ENCODE data around the gene SLC25A26.
"Not testable (repeated sequence)": the region's sequence is repeated elsewhere in the genome, so short reads cannot be mapped to it uniquely, and the experiment has no call there.

Gene SLC25A26

GRCh38 chr3:66269411-66269810 is 48.6 kb downstream of the SLC25A26 start:
- no peak for DNase-seq (ENCODE audit: low read depth in 2 of 2)

- no peak for DNase-seq (ENCODE audit: low read depth in 2 of 2)
These were observed 49.5 kb downstream of the SLC25A26 start for GRCh38 chr3:66270288-66270687.

DNA sequence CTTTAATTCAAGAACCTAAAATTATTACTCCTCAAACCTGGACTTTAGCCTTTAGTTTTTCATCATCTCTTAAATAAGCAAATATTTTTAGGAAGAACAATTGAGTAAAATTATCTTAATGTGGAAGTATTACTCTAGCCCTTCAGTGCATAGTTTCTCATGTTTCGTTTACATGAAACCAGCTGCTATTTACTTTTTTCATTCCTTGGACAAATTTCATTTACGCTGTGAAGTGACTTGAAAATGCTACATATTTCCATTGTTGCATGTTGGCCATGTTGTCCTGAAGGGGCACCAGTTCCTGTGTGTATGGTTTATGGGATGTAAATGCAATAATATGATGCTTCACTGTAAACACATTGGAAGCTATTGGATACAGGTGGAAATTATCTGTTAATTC is 49.9 kb downstream of the SLC25A26 start:
- DNase-seq (ENCODE audit: low read depth in 2 of 2), result no peak

DNA sequence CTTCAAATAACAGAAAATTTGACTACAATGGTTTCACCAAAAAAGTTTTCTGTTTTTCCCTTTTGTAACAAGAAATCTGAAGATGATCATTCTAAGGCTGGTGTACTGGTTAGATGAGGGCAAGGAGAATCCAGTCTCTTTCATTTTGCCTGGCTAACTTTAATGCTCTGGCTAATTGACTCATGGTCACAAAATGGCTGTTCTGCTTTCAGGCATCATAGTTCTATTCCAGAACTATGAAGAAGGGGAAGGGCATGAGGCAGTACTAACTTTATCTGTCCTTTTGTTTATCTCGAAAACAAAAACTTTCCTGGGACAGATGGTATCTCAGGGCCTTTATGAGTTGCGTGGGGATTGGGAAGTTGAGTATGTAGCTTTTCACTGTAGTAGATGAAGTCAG is 50.4 kb downstream of the SLC25A26 start:
- DNase-seq (ENCODE audit: low read depth in 2 of 2), result no peak

DNA sequence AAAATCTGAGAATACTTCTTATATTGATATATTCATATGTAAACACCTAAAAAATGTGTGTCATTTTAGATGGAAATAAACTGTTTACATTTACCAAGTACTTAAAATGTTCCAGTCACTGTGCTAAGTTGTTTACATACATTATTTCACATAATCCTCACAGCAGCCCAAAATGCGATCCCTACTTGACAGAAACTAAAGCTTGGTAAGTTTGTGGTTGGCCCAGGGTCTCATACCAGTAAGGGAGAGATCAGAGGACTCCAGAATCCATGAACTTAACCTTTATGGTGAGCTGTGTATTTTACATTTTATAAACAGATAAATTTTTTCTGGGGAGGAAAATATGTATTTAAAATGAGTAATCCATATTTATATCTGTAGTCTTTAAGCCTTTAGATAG is 51.2 kb downstream of the SLC25A26 start:
- DNase-seq (ENCODE audit: low read depth in 2 of 2), result no peak

- DNase-seq (ENCODE audit: low read depth in 2 of 2), result not testable (repeated sequence)
These were observed 54.0 kb downstream of the SLC25A26 start for GRCh38 chr3:66274837-66275236.

- DNase-seq (ENCODE audit: low read depth in 2 of 2), result peak in 1 of 2 donors; percentile 50
These were observed 56.0 kb downstream of the SLC25A26 start for GRCh38 chr3:66276705-66277274.

DNA sequence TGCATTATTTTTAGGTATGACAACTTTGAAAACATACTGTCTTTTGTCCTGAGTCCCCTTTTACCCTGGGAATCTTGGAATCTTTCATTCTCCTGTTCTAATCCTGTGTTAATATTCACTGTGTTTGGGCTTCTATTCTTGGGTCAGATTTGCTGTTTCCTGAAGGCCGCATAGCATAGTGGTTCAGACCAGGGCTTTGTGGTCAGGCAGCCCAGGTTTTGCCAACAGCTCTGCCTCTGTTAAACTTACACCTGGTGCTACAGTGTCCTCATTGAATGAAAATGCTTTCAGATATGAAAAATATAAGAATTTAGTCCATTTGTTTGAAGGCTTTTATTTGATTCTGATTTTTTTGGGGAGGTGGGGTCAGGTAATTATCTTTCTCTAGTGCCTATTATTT is 58.4 kb downstream of the SLC25A26 start:
- no peak for DNase-seq (ENCODE audit: low read depth in 2 of 2)

DNA sequence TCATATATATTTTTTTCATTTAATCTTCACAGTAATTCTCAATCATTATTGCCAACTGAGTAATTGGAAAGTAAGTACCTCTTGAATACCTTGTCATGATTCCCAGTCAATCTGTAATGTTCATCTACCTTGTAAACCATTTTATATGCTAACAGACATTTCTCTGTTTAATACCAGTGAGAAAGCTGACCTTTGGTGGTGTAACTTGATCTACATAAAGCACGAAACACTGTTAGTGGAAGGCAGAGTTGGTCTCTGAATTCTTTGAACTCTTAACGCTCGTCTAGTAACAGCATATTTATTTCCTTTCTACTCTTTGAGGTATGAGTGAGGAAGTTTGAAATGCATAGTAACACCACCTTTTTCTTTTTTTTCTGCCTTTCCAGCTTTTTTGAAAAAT is 59.5 kb downstream of the SLC25A26 start:
- no peak for DNase-seq (ENCODE audit: low read depth in 2 of 2)

DNA sequence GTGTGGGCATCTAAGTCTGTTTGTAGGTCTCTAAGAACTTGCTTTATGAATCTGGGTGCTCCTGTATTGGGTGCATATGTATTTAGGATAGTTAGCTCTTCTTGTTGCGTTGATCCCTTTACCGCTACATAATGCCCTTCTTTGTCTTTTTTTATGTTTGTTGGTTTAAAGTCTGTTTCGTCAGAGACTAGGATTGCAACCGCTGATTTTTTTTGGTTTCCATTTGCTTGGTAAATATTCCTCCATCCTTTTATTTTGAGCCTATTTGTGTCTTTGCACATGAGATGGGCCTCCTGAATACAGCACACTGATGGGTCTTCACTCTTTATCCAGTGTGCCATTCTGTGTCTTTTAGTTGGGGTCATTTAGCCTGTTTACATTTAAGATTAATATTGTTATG is 71.1 kb downstream of the SLC25A26 start:
- DNase-seq (ENCODE audit: low read depth in 2 of 2), result not testable (repeated sequence)

GRCh38 chr3:66297260-66297873 is 76.6 kb downstream of the SLC25A26 start:
- no peak for DNase-seq (ENCODE audit: low read depth in 2 of 2)

DNA sequence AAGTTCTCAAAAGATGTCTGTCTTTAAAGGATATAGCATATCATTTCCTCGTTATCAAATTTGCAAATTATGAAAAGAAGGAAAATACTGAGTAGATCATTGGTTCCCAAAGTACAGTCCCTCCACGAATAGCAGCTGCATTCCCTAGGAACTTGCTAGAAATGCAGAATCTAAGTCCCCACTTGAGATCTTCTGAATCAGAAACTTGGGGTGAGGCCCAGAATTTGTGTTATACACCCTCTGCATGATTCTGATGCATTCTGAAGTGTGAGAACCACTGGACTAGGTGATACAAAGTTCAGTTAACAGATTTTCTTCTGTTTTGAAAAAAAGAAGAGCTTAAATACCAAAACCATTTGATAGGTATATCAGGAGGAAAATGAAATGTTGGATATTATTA is 77.1 kb downstream of the SLC25A26 start:
- DNase-seq (ENCODE audit: low read depth in 2 of 2), result no peak

GRCh38 chr3:66298591-66298990 is 77.8 kb downstream of the SLC25A26 start:
- no peak for DNase-seq (ENCODE audit: low read depth in 2 of 2)

GRCh38 chr3:66299085-66299484 is 78.3 kb downstream of the SLC25A26 start:
- not testable (repeated sequence) for DNase-seq (ENCODE audit: low read depth in 2 of 2)

DNA sequence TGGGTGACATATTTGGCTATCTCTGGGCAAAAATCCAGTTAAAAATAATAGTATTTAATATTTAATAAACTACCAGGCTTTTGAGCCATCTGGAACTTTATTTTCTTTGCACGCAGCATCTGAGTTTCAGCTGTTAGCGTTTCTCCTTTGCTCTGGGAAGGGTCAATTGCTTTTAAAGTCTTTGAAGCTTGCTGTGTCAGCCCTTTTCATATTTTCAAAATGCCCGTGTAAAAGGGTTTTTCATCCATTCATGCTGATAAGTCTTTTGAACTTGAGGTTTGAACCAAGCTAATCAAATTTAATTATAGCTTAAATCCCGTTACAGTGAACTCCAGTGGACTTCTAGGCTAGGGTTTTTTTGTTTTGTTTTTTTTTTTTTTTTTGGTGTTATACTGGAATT is 79.1 kb downstream of the SLC25A26 start:
- no peak for DNase-seq (ENCODE audit: low read depth in 2 of 2)

- DNase-seq (ENCODE audit: low read depth in 2 of 2), result peak in 1 of 2 donors; percentile 5
These were observed 81.5 kb downstream of the SLC25A26 start for GRCh38 chr3:66302288-66302687.

GRCh38 chr3:66303491-66303901 is 82.7 kb downstream of the SLC25A26 start:
- DNase-seq (ENCODE audit: low read depth in 2 of 2), result peak; percentile 6 to 11

DNA sequence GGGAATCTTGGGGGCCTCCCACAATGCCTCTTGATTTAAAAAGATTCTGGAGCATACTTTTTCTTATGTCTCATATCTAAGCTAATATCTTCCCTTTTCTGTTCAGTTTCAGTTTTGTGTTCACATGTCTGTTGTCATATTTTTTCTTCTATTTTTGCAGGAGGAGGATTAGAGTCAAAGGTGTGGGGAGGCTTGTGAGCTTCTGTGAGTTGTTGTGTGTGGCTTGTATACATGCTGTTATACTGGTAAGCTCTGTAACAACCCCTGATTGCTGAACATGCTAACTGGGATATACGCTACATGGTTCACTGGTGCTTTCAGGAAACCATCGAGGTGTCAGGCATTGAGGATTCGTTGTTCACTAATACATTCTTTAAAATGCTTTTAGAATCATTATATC is 83.5 kb downstream of the SLC25A26 start:
- DNase-seq (ENCODE audit: low read depth in 2 of 2), result no peak

- not testable (repeated sequence) for DNase-seq (ENCODE audit: low read depth in 2 of 2)
These were observed 85.3 kb downstream of the SLC25A26 start for GRCh38 chr3:66306086-66306485.

DNA sequence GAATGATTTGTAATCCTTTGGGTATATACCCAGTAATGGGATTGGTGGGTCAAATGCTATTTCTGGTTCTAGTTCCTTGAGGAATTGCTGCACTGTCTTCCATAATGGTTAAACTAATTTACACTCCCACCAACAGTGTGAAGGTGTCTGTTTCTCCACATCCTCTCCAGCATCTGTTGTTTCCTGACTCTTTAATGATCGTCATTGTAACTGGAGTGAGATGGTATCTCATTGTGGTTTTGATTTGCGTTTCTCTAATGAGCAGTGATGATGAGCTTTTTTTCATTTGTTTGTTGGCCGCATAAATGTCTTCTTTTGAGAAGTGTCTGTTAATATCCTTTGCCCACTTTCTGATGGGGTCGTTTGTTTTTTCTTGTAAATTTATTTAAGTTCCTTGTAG is 86.2 kb downstream of the SLC25A26 start:
- not testable (repeated sequence) for DNase-seq (ENCODE audit: low read depth in 2 of 2)

DNA sequence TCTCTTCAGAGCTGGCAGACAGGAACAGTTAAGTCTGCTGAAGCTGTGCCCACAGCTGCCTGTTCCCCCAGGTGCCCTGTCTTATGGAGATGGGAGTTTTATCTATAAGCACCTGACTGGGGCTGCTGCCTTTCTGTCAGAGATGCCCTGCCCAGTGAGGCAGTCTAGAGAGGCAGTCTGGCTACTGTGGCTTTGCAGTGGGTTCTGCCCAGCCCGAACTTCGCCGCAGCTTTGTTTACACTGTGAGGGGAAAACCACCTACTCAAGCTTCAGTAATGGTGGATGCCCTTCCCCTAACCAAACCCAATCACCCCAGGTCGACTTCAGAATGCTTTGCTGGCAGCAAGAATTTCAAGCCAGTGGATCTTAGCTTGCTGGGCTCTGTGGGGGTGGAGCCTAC is 91.2 kb downstream of the SLC25A26 start:
- no peak for DNase-seq (ENCODE audit: low read depth in 2 of 2)

DNA sequence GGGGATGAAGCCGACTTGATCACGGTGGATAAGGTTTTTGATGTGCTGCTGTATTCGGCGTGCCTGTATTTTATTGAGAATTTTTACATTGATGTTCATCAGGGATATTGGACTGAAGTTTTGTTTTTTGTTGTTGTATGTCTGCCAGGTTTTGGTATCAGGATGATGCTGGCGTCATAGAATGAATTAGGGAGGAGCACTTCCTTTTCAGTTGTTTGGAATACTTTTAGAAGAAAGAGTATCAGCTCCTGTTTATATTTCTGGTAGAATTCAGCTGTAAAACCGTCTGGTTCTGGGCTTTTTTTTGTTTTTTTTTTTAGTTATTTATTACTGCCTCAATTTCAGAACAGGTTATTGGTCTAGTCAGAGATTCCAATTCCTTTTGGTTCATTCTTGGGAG is 93.7 kb downstream of the SLC25A26 start:
- DNase-seq (ENCODE audit: low read depth in 2 of 2), result no peak

DNA sequence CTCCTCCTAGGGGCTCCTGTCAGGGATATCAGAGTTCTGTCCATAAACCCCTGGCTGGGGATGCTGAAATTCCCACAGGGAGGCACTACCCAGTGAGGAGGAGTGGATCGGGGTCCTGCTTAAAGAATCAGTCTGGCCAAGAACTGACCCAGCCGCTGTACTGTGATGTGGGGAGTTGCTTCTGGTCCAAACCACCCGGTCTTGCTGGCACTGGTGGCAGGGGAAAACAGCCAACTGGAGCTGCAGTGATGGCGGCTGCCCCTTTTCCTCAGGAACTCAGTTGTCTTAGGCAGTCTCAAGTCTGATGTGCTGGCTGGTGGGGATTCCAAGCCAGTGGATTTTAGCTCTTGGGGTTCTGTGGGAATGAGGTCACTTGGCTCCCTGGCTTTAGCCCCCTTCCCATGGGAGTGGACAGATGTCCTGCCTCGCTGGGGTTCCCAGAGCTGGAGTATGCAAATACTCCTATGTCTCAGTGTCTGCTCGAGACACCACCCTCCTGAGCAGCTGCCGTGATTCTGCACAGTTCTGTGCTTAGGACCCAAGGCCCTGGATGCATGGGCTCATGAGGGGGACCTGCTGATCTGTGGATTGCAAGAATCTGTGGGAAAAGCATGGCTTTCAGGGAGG is 97.1 kb downstream of the SLC25A26 start:
- DNase-seq (ENCODE audit: low read depth in 2 of 2), result no peak

All from stimulated activated CD4-positive, alpha-beta T cell treated with anti-CD3 and anti-CD28 coated beads, Interleukin-1b, Interleukin-23, amount 100 ng/mL, for 4 hours (primary cell).